ENCODE measurements around the gene FXN.

- TF ChIP-seq CTCF (IDR thresholded peaks at IDR 0.05; ENCODE audit: low read depth, low read length) (no peak), EZH2phosphoT487 (IDR thresholded peaks at IDR 0.05; ENCODE audit: low read depth) (no peak)
Measured at GRCh38 chr9:69085569-69086283, 50.2 kb downstream of the FXN start.
